CD4-positive, alpha-beta T cell treated with Interferon alpha-2 for 1 hour (primary cell): Measurements from ENCODE around the gene ZNF394.
A peak's percentile ranks its signal among the peaks of the same experiment; 100 is the strongest.

Experiments used
- DNase-seq, 2 donors: peaks; one replicate each; pipeline ENCODE4 v3.0.0-alpha.2; 2020 to 2022

ZNF394 gene

DNA sequence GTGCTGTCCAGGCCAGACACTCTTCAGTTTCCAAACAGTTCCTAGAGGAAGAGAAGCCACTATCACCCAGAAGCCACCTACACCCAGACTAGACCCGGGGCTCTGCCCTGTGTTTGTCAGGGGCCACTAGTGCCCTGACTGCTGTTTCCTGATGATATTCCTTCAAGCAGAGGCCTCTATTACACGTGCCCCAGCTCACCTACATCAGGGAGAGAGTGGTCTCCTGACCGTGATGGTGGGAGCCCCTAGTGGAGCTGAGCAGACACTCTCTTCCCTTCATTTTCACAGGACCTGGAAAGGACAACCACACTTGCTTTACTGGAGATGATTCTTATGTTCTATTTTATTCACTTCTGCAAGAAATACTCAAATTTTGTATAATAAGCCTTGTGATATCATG lies 9.2 kb downstream of the ZNF394 start:
- no peak for DNase-seq

DNA sequence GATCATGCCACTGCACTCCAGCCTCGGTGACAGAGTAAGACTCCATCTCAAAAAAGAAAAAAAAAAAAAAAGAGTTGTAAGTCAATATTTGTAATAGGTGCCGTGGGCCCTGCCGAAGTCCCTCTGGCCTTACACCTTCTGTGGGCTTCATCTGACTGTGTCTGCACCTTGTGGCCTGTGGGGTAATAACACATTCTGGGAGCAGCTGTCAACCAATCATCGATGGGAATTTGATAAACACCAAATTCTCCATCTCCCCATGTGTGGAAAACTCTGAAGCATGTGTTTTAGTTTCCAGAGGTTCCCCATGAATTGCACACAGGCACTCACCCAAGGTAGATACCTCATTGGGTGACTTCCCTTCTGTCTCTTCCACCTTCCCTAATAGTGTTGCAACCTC lies 10.8 kb downstream of the ZNF394 start:
- DNase-seq, result no peak

DNA sequence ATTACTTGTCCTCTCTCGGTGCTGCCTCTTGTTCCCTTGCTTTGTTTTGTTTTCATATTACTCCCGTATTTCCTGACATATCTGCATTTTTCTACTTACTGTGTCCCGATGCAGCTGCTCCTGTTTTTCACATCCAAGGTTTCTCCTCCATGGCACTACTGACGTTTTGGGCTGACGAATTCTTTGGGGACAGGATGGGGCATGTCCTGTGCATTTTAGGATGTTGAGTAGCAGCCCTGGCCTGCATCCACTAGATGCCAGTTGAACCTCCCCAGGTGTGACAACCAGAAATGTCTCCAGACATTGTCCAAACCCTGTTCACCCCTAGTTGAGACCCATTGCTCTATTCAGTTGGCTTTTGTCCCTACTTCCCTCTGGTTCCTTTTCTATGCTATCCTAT lies 15.0 kb downstream of the ZNF394 start:
- no peak for DNase-seq

DNA sequence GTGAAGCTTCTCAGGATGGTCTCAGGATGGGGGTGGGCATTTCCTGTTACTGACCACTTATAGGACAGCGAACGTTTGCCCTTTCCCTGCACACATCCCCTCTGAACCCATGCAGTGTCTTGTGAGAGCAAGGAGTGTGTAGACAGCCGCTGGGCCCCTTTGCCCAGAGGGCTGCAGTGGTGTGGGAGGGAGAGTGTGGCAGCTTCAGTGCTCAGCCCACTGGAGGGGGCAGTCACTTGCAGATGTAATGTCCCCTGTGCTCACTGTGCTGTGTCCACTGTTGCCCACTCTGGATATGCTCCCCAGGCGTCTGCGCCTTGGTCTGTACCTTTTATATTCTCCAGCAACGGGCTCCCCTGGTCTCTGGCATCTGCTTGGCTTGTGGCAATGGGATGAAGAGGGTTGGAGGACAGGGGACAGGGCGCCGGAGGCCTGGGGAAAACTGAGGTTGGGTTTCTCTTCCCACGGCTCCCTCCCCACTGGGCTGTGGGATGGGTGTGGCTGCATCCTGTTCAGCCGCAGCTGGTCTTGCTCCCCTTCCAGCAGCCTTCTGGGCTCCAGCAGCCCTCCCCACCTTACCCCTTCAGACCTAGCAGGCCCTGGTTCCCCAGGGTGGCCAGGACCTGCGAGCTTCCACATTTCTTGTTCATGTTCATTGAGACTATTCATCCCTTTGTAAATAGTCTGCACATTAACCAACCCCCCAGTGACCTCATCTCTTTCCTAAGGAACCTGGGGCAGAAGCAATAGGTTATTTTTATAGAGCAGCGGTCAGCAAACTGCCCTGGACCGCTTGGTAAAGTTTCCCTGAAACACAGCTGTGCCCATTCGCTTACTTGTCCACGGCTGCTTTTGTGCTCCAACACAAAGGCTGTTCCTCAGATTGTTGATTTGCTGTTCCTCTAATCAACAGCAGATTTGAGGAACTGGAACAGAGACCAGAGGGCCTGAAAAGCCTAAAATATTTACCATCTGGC lies 21.3 kb downstream of the ZNF394 start:
- no peak for DNase-seq

DNA sequence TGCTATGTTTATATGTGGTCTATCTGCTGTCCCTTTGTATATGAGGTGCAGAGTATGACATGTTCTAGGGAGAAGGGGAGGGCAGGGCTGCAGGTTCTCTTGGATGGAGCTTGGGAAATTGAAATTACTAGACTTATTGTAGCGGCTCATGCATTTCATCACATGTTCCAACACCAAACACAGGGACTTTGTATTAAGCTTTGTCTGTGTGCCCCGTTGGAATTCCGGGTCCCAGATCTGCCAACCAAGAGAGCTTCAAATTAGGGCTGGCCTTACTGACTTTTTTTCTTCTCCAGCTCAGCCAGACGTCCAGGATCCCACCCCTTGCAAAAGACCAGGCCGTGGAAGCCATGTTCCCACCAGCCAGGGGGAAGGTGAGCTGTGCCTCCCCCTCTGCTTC lies 24.0 kb downstream of the ZNF394 start:
- DNase-seq, result no peak

DNA sequence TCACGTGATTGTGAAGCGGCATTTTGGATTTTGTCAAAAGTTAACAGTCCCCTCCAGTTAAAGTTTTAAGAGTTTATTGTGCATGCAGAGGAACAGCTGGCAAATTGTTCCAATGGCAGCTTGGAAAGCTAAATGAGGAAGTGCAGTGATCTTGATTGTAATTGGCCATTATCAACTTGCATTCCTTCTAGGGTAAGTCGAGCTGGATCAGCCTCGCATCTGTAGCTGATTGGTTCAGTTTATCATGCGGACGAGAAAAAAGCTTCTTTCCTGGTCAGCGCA lies 26.8 kb downstream of the ZNF394 start:
- DNase-seq, result peak; percentile 13 to 49

DNA sequence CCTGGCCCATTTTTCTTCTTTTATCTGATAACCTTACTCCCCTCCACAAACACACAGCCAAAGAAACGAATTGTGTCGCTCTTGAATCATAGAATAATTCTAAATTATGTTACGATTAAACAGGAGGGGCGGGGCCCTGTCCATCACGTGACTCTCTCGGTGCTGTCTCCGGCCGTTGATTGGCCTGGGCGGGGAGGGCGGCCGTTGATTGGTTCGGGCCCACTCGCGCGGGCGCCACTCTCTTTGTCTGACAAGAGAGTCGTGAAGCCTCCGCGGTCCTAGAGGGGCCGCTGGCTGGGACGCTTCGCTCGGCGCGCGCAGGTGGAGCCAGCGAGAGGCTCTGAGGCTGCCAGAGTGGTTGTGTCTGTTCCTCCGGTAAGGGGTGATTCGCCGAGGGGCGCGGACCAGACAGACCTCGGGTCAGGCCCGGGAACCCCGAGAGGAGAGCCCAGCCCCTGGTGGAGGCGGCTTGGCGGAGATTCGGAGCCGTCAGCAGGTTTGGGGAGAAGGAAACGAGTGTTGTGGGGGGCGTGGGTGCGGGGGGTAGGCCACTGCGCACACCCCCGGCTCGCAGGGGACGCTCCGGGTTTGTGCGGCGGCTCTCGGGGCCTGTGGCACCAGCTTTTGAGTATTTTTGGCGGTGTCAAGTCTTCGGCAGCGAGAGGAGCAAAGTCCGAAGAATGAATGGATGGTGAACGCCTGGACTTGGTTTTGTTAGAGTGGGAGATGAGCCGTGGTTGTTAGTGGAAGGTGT lies 27.3 kb downstream of the ZNF394 start, which contains the start of gene ZNF789:
TSS of gene ZNF789 (plus strand) at position 330 of the 754 bp plus-strand sequence. CDS start 3,567 bp downstream, outside the sequence.
- peak; percentile 97 to 98 for DNase-seq

DNA sequence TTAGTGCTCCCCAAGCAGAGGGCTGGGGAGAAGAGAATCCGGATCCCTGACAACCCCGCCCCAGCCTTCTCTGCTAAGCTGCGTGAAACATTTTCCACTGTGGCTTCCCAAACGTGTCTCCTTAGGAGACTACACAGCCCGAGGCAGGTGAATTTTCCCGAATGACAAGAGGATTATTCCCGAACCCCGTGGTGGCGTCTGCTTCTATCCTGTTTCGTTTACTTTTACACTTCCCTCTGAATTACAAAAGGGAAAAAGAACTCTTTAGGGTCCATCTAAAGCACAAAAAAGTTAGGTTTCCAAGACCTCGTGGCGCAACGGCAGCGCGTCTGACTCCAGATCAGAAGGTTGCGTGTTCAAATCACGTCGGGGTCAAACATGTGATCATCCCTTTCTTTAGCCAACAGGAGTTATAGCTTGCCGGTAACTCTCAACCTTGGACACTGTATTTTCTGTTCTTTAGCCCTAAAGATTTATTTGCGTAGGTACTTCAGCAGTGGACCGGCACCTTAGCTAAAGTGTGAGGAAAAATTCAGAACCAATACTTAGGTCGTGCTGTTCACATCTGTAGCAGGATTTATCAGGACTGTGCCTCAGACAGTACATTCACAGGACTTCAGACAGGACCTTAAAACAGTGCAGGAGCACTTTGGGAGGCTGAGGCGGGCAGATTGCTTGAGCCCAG lies 30.6 kb downstream of the ZNF394 start:
- no peak for DNase-seq

DNA sequence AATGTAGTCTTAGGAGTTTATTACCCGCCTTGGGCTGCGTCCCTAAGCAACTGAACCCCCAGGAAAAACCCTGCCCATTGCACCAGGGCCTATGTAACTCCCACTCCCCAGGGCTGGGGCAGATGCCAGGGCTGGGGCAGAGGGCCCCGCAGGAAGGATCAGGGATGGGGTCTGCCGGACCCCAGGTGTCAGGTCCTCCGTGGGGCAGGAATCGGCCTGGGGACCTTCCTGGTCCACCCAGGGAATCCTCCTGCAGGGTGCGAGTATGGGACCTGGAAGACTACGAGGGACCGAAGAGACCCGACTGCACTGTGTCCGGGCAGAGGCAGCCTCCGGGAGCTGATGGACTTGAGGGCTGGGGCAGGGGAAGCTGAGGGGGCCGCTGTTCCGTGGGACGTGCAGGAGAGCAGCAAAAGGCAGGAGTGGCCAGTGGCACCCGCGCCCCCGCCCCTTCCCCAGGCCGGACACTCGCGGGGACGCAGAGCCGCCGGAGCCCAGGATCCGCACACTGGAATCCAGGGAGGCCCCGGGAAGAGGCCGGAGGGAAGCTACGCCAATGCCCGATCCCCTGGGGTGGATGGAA lies 31.7 kb downstream of the ZNF394 start:
- no peak for DNase-seq

DNA sequence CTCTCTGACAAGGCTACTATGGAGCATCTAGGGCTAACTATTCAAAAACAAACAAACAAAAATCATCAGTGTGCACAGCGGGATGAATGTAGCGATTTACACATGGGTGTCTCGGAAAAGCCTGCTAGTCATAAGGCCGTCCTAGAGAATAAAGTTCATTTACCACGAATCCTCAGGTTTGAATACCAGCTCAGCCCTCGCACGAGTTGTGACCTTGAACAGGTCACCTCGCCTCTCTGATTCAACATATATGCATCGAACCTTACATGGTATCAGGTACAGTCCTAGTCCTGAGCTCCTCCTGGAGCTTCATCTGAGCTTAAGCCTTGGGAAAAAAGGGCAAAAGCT lies 34.7 kb downstream of the ZNF394 start:
- no peak for DNase-seq

DNA sequence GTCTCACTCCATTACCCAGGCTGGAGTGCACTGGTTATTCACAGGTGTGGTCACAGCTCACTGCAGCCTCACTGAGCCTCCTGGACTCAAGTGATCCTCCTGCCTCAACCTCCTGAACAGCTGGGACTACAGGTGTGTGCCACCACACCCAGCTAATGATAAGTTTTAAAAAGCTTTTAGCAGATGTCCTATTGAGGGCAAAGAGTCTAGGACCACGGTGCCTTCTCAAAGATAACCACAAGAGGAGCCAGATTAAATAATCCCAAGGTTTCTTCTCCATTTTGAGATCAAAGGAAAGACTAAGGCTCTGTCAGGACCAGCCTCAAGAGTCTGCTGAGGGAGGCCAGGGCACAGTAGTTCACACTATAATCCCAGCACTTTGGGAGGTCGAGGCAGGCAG lies 38.9 kb downstream of the ZNF394 start:
- no peak for DNase-seq

DNA sequence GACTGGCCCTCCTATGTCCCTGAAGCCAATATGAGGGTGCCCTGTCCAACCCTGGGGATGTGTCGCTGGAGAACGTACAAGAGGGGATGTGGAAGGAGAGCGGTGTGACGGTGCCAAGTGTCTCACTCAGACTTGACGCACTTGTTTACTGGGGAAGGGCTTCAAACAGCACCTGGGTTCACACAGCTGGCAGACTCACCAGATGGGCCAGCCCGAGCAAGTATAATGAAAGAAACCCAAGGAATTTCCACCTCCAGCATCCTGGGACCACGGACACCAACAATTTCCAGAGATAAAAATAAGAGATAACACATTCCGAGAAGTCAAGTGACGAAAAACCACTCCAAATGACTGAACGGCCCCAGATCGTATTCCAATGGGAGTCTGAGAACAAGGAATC lies 39.4 kb downstream of the ZNF394 start:
- DNase-seq, result no peak

DNA sequence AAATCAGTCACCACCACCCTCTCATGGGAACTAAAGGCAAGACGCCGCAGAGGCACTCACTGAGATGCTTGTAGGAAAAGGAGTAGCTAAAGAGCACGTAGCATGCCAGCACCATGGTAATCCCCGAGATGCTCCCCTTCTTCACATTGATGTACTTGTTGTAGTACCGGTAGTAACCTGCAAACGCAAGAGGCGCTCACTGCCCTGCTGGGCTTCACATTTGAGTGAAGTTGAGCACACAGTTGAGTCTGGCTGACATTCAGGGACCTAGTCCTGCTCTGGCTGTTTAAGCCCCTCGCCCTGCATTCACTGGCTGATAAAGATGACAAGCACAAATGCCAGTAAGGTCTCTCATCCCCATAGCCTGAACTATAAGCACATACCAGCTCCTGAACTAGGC lies 41.0 kb downstream of the ZNF394 start:
- peak in 1 of 2 donors; percentile 39 for DNase-seq

DNA sequence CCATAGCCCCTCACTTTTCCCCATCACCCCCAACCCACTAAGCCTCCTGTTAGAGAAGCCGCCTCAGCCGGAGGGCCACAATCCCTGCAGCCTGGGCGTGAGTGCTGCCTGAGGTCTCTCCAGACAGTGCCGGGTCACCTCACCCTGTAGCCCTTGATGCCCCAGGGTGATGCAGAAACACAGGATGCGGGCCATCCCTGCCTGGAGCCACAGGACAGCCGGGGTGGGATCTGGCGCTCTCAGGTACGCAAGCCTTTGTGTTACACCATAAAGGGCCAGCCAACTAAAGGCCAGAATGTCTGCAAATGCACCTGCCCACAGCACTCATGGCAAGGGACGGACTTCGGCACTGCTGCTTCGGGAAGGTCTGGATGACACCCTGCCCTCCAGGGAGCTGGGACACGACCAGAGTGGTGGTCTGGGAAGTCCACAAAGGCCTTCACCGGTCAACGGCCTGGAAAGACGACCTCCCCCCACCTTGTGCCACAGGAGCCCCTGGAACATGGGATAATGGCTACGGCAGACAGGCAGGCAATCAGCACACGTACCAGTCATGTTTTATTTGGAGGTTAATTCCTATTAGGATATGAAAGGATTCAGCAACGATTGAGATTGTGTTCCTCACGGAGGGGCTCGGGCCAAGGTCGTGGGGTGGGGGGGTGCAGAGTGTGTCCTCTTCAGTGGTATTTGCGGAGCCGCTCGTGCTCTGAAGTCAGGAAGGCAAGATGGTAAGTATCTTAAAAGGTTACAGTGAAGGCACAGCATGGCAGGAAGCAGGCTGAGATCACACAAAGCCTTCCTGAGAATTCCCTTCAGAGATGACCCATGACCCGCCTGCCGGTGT lies 42.2 kb downstream of the ZNF394 start:
- DNase-seq, result no peak

DNA sequence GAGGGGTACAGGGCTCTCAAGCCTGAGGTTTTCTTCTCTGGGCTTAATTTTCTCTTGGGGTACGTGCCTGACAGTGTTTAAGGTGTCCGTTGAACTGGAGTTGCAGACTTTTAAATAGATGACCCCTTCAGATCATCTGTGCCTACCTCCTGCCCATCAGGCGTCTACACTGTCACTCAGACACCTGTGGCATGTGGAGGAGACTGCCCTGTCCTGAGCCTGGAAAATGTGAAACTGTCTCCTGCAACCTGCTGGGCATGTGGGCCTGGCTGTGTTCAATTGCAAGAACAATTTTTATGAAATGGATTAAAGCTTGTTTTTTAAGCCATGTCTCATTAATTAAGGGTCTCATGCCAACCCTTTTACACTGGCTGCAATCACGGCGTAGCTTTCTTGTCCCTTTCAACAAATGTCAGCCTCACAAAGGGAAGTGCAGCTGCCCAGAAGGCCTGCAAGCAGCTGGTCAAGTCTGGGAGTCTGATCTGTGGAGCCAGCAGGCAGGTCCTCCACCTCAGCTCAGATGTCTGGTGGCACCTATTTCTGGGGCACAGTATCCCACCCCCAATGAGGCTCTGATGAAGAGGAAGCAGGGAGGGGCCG lies 42.9 kb downstream of the ZNF394 start:
- no peak for DNase-seq

DNA sequence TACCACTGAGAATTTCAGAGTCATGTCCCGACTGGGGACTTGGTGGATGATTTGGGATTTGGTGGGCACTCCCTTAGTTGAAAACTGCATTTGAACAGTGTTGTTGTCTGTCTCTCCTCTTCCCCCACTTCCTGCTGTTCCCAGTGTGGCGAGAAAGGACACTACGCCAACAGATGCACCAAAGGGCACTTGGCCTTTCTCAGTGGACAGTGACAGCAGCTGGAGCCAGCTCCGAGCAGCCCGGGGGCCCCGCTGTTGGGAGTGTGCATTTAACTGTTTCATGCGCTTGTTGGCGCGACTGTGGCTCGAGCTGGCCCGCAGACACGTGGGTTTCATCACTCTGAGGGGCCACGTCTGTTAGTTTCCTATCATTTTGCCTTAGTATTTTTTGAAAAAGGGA lies 43.8 kb downstream of the ZNF394 start:
- no peak for DNase-seq

DNA sequence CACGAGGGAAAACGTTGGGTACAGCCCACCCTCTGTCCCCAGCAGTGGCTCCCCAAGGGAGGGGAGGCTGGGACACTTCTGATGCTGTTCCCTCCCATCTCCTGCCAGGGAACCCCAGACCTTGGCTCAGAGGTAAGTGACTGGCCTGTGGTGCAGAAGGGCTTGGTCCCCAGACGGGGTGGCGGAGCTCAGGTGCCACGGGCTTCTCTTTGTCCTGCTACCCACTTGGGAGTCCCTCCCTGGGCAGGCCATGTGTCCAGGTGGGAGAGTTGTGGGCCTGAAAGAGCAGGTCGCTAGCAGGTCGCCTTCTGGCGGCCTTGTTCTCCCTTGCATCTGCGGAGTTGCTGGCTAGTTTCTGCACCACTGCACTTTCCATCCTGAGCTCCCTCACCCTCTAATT lies 44.2 kb downstream of the ZNF394 start:
- no peak for DNase-seq

DNA sequence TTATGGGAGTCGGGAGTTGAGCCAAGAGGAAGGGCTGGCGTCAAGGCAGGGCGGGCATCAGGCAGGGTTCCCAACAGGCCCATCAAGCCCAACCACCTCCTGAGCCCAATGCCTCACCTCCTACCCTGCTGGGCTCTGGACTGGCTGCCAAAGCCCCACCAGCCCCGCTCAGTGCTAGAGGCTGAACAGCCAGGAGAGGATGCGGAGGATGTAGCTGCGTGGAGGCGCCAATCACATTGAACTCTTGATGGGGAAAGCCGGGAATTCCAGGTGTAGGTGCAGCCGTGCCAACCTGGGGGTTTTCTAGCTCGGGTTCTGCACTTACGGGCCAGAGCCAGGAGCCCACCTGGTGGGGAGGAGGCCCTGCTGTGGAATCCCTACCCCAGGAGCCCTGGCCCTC lies 47.0 kb downstream of the ZNF394 start:
- no peak for DNase-seq

DNA sequence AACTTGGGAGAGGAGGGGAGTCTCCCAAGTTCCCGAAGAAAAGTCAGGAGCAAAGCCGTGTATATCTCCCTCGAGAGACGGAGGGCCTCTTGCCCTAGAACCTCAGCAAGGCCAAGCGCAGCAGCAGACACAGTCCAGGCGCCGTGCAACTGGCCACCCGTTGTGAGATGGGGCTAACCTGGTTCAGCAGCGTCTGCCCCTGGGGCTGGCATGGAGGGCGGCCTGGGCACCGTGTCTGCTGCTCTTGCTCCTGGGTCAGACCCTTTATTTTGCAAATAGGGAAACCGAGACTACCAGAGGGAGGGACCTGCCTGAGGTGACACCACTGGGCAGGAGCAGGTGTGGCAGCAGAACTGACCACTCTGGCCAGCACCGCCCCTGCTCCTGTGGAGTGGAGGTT lies 47.5 kb downstream of the ZNF394 start:
- no peak for DNase-seq

DNA sequence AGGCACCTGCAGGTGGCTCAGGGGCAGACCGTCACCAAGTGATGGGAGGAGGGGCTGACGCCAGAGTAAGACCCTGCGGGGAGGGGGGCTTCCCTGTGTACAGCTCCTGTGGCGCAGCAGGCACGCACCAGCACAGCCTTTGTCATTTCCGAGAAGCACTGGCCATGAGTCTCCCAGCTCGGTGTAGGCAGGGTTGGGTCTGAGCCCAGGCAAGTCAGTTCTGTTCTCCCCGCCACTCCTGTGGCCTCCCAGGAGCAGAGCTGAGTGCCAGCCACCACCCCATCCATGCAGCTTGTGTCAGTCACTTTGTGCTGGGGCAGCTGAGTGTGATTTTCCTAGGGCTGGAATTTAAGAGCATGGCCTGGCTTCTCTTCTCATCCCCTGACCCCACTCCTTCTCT lies 48.1 kb downstream of the ZNF394 start:
- no peak for DNase-seq

DNA sequence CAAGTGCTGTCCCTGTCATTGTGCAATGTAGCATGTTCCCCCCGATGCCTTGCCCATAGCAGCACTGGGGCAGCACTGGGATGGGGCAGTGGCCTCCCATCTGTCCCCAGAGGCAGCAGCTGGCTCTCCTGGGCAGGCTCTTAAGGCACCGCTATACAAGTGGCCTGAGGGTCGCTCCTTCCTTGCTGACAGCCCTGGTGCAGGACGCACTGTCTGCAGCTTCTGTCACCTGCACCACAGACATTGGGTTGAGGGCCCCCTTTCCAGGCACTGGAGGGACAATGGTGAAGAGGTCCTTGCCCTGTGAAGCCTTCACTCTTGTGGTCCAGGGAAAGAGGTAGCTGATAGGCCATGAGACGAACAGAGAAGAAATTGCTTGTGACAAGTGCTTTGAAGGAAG lies 50.8 kb downstream of the ZNF394 start:
- DNase-seq, result no peak

DNA sequence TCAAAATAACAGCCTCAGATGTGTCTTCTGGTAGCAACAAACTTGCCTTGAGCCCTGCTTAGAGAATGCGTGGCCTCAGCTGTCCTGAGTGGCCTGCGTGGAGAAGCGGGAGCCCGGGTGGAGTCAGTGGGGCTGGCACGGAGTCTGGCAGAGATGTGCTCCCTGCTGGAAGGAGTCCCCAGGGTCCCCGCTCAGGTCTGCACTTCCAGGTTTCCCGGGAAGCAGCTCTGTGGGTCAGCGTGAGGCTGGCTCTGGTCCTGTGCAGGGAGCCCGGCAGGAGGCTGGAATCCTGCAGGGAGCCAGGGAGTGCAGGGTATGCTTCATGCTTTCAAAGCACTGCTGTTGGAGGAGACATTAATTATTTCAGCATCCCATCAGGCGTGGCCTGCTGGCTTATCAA lies 51.2 kb downstream of the ZNF394 start:
- no peak for DNase-seq
